ENCODE data around the gene ACVR1. TPM values are rescaled to one million over a fixed set of nuclear protein-coding genes. Genes with fewer than 3 reads are reported as not detected.

ACVR1 gene
- total RNA-seq, 1 donor from 2014 or later = 66.6 TPM

GRCh38 chr2:157820193-157820592, 55.9 kb downstream of the ACVR1 start:
- Mint-ChIP-seq H3K36me3 (ENCODE audit: unreplicated experiment) (peaks cover 36% of the 10 kb centered on the region), H3K27me3 (ENCODE audit: unreplicated experiment) (no peaks in the 10 kb centered on the region), H3K27ac (ENCODE audit: unreplicated experiment) (no peak overlapping the region), H3K9me3 (ENCODE audit: unreplicated experiment) (no peaks in the 10 kb centered on the region), H3K4me3 (ENCODE audit: unreplicated experiment) (no peak overlapping the region), H3K4me1 (ENCODE audit: unreplicated experiment) (peaks cover 15% of the 10 kb centered on the region)
- DNase-seq (ENCODE audit: extremely low spot score, unreplicated experiment) = no peak
- no peak for TF ChIP-seq CTCF (IDR thresholded peaks at IDR 0.05)

- Mint-ChIP-seq H3K4me3 (ENCODE audit: unreplicated experiment) (no peak overlapping the region), H3K27ac (ENCODE audit: unreplicated experiment) (no peak overlapping the region), H3K9me3 (ENCODE audit: unreplicated experiment) (no peaks in the 10 kb centered on the region), H3K36me3 (ENCODE audit: unreplicated experiment) (peaks cover 33% of the 10 kb centered on the region), H3K4me1 (ENCODE audit: unreplicated experiment) (peaks cover 15% of the 10 kb centered on the region), H3K27me3 (ENCODE audit: unreplicated experiment) (no peaks in the 10 kb centered on the region)
- no peak for TF ChIP-seq CTCF (IDR thresholded peaks at IDR 0.05)
- no peak for DNase-seq (ENCODE audit: extremely low spot score, unreplicated experiment)
Observed at GRCh38 chr2:157819761-157820160, 56.4 kb downstream of the ACVR1 start.

- Mint-ChIP-seq H3K36me3 (ENCODE audit: unreplicated experiment) (peaks cover 32% of the 10 kb centered on the region), H3K9me3 (ENCODE audit: unreplicated experiment) (no peaks in the 10 kb centered on the region), H3K27ac (ENCODE audit: unreplicated experiment) (no peak overlapping the region), H3K27me3 (ENCODE audit: unreplicated experiment) (no peaks in the 10 kb centered on the region), H3K4me1 (ENCODE audit: unreplicated experiment) (peaks cover 13% of the 10 kb centered on the region), H3K4me3 (ENCODE audit: unreplicated experiment) (no peak overlapping the region)
- DNase-seq (ENCODE audit: extremely low spot score, unreplicated experiment) = no peak
- TF ChIP-seq CTCF (IDR thresholded peaks at IDR 0.05) = no peak
Observed at GRCh38 chr2:157818227-157818626, 57.9 kb downstream of the ACVR1 start.

- Mint-ChIP-seq H3K27me3 (ENCODE audit: unreplicated experiment) (no peaks in the 10 kb centered on the region), H3K27ac (ENCODE audit: unreplicated experiment) (no peak overlapping the region), H3K4me3 (ENCODE audit: unreplicated experiment) (no peak overlapping the region), H3K9me3 (ENCODE audit: unreplicated experiment) (no peaks in the 10 kb centered on the region), H3K4me1 (ENCODE audit: unreplicated experiment) (peaks cover 6% of the 10 kb centered on the region), H3K36me3 (ENCODE audit: unreplicated experiment) (peaks cover 36% of the 10 kb centered on the region)
- DNase-seq (ENCODE audit: extremely low spot score, unreplicated experiment) = no peak
- no peak for TF ChIP-seq CTCF (IDR thresholded peaks at IDR 0.05)
Observed at GRCh38 chr2:157815421-157815820, 60.7 kb downstream of the ACVR1 start.

GRCh38 chr2:157813467-157813866, 62.7 kb downstream of the ACVR1 start:
- Mint-ChIP-seq H3K36me3 (ENCODE audit: unreplicated experiment) (peaks cover 29% of the 10 kb centered on the region), H3K9me3 (ENCODE audit: unreplicated experiment) (no peaks in the 10 kb centered on the region), H3K27me3 (ENCODE audit: unreplicated experiment) (no peaks in the 10 kb centered on the region), H3K27ac (ENCODE audit: unreplicated experiment) (no peak overlapping the region), H3K4me3 (ENCODE audit: unreplicated experiment) (no peak overlapping the region), H3K4me1 (ENCODE audit: unreplicated experiment) (peaks cover 14% of the 10 kb centered on the region)
- no peak for DNase-seq (ENCODE audit: extremely low spot score, unreplicated experiment)
- no peak for TF ChIP-seq CTCF (IDR thresholded peaks at IDR 0.05)

Measured in osteocyte (in vitro differentiated cells).